ENCODE results near the gene CT55.
"Not testable (repeated sequence)": the region's sequence is repeated elsewhere in the genome, so short reads cannot be mapped to it uniquely, and the experiment has no call there.

Gene CT55, protein sequence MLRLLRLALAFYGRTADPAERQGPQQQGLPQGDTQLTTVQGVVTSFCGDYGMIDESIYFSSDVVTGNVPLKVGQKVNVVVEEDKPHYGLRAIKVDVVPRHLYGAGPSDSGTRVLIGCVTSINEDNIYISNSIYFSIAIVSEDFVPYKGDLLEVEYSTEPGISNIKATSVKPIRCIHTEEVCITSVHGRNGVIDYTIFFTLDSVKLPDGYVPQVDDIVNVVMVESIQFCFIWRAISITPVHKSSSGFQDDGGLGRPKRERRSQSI

DNA sequence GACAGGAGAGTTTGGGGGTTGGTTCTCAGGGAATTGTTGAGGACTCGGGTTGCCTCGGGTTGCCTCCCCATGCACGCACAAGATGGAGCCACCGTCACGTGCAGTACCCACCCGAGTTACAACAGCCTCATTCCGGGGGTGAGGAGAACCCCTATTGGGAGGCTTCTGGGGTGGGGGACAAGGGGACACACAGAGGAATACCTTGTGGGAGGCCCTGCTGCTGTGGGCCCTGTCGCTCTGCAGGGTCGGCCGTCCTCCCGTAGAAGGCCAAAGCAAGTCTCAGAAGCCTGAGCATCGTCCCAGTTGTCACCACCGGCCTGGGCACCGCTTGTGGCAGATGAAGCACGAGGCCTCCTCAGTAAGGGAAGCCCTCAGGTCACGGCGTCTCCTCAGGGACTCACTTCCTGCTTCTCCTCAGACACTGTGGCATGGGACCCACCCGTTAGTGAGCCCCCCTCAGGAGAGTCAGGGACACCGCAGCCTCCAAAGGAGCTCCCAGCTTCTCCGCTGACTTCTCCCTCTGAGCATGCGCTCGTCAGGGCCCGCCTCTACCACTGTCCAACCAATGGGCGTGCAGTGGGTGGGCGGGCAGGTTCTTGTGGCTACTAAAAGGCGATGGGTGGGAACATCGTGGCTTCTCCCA lies at the start of gene CT55:
CT55 (minus strand) TSS at position 522 of the 643 bp plus-strand sequence; CDS start at position 295, 227 bp downstream.
- in situ Hi-C loops (cut with HindIII; ENCODE audit: low sequenced_read_pairs): no loop called here

DNA sequence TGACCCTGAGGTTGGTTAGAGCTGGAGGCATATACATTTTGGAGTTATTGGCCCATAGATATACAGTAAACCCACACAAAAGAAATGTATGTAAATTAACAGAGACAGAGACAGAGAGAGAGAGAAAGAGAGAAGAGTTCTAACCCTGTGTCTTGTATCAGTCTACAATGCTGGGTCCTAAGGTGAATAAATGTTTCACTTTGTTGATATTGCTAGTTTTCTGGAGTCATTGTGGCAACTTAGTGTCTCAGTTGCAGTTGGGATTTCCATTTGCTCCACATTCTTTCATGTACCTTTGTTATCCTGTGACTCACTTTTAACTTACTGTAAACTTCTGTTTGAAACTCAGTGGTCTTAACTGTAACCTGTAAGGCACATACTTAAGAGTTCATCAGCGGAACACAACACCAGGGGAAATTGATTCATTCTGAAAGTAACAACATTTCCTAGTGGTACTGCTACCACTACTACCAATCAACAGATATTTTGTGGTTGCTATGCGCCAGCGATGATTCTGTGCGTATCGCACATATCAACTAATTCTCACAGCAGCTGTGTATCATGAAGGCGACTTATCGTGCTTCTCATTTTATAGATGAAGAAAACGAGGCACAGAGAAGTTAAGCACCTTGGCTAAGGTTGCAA lies 42.1 kb upstream of the CT55 start:
- in situ Hi-C loops (cut with HindIII; ENCODE audit: low sequenced_read_pairs): no loop called here

DNA sequence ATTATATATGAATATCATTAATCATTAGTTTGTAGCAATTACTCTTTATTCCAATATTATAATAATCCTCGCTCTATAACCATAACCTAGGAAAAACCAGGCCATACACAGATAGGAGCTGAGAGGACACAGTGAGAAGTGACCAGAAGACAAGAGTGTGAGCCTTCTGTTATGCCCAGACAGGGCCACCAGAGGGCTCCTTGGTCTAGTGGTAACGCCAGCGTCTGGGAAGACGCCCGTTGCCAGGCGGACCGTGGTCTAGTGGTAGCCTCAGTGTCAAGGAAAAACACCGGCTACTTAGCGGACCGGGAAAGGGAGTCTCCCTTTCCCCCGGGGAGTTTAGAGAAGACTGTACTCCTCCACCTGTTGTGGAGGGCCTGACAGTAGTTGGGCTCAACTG lies 35.2 kb upstream of the CT55 start:
- in situ Hi-C loops (cut with HindIII; ENCODE audit: low sequenced_read_pairs): not testable (repeated sequence)

DNA sequence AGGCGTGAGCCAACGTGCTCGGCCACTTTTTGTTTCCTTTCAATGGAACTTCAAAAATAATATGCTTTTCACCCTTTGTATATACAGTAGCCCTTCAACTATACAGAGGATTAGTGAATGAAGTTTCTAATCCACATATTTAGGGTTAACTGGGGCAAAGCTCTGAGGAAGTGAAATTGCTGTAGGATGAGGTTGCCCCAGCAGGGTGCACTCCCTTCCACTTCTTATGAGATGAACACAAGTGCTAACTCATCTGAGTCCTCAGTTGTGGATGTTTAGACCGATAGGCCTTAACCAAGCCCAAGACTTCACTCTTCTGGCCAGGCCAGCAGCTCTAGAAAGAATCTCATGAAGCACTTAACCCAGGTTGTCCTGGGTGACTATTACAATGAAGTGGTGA lies 29.1 kb upstream of the CT55 start:
- in situ Hi-C loops (cut with HindIII; ENCODE audit: low sequenced_read_pairs): no loop called here

DNA sequence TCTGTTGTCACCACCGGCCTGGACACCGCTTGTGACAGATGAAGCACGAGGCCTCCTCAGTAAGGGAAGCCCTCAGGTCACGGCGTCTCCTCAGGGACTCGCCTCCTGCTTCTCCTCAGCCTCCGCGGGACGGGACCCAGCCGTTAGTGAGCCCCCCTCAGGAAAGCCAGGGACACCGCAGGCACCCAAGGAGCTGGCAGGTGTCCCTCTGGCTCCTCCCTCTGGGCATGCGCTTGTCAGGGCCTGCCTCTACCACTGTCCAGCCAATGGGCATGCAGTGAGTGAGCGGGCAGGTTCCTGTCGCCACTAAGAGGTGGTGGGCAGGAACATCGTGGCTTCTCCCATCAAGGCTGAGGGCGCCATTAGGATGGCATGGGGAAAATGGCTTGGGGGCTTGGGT lies 23.5 kb upstream of the CT55 start:
- in situ Hi-C loops (cut with HindIII; ENCODE audit: low sequenced_read_pairs): no loop called here

DNA sequence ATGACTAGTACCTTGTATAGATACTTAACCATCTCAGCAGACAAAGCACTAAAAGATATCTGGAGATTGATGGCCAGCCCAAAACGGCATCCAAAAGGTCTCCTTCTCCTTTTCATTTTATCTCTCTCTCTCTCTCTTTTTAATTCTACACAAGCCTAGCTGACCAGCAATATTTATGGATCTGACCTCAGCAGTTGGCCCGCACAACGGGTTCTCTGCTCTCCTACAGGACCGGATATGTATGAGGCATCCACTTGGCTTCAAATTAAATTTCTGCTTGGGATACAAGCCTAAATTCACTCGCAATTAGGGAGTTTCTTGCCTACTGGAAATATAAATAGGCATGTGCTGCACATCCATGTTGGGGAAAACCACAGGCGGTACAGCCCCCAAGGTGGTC lies 22.5 kb upstream of the CT55 start:
- in situ Hi-C loops (cut with HindIII; ENCODE audit: low sequenced_read_pairs): no loop called here

DNA sequence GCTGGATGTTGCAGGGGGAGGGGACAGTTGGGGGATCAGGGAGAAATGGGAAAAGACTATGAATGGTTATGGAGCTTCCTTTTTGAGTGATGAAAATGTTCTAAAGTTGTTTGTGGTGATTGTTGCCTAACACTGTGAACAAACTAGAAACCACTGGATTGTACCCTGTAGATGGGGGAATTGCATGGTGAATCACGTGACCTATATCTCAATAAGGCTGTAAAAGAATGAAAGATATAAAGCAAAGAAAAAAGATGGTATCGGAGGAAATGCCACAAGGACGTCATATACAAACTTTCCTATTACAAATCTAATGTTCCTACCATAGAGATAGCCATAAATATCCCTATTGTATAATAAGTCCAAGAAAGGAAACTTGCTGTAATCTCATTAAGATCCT lies 20.6 kb upstream of the CT55 start:
- in situ Hi-C loops (cut with HindIII; ENCODE audit: low sequenced_read_pairs): no loop called here

DNA sequence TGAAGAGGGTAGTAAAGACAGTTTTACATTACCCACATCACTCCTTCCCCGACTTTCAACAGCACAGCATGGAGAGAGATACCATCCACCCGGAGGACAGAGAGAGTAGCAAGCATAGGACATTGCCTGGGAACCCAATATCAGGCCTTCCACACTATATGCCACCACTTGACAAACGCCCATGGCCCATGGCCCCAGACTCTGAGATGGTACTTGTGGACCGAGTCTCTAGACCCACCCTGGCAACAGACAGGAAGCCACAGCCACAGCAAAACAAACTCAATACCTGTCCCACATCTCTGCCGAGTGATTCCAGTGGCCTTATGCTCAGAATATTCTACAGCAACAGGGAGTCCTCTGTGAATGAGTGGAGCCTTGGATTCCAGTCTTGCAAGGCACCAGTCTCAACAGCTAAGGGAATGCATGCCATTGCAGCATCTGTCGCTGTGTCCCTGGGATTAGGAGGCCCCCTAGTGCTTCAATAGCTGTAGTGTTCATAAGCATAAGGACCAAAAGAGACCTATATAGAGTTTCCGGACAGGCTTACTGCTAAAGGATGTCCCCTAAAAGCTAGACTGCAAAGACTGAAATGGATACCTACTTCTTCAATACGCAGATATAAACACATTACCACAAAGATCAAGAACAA lies 14.7 kb upstream of the CT55 start:
- in situ Hi-C loops (cut with HindIII; ENCODE audit: low sequenced_read_pairs): no loop called here

DNA sequence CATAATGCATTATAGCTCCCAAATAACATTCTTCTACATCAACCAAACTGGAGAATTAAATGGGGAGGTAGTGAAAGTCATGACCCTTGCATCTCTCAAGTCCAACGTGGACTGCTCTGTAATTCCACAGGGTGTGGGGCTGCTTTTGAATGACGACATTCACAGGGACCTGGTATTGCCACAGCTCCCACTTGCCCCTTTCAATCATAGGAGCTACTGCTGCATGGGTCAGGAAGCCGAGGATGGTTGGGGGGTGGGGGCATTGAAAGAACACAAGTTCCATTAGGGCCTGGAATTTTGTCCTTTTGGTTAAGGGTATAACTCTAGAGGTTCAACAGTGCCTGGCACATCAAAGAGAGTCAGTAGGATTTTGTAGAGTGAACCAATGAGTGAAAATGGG lies 7.4 kb upstream of the CT55 start:
- in situ Hi-C loops (cut with HindIII; ENCODE audit: low sequenced_read_pairs): no loop called here

DNA sequence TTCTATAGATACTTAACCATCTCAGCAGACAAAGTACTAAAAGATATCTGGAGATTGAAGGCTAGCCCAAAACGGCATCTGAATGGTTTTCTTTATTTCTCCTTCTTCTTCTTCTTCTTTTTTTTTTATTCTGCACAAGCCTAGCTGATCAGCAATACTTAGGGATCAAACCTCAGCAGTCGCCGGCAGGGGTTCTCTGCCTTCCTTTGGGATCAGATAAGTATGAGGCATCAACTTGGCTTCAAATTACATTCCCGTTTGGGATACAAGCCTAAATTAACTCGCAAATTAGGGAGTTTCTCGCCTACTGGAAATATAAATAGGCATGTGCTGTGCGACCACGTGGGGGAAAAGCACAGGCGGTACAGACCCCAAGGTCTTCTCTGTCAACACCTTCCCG lies 730 bp downstream of the CT55 start:
- in situ Hi-C loops (cut with HindIII; ENCODE audit: low sequenced_read_pairs): no loop called here

DNA sequence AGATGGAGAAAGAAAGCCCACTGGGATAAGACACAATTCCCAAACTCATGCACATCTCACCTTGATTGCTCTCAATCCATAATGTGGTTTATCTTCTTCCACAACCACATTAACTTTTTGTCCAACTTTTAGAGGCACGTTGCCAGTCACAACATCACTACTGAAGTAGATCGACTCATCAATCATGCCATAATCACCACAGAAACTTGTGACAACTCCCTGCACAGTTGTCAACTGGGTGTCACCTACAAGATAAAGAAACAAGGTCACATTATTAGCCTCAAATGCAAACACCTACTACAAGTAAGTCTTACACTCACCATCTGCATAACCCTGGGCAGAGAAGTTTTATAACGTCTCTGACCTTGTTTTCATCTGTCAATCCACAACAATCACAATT lies 1.7 kb downstream of the CT55 start:
- in situ Hi-C loops (cut with HindIII; ENCODE audit: low sequenced_read_pairs): not testable (repeated sequence)

DNA sequence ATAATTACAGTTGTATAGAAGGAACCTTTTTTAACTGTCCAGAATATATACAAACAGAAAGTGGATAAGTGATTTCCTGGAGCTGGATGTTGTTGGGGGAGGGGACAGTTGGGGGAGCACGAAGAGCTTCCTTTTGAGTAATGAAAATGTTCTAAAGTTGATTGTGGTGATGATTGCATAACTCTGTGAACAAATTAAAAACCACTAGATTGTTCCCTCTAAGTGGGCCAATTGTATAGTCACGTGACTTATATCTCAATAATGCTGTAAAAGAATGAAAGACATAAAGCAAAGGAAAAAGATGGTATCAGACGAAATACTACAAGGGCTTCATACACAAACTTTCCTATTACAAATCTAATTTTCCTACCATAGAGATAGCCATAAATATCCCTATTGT lies 2.7 kb downstream of the CT55 start:
- in situ Hi-C loops (cut with HindIII; ENCODE audit: low sequenced_read_pairs): no loop called here

DNA sequence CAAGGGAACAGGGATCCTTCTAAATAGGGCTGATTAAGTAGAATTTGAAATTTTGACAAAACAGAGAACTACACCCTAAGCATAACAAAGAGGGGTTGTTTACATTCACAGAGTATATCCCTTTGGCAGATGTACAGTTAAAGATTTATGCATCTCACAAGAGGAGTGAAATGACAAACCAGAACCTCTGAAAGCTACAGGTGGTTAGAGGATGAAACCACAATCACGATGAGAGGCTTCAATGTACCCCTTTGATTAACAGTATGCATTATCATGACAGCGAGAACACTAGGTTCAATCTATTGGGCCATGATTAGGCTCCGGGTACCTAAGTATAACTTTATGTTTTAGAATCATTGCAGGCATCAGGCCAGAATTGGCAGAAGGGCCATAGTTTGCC lies 16.5 kb downstream of the CT55 start:
- in situ Hi-C loops (cut with HindIII; ENCODE audit: low sequenced_read_pairs): not testable (repeated sequence)

DNA sequence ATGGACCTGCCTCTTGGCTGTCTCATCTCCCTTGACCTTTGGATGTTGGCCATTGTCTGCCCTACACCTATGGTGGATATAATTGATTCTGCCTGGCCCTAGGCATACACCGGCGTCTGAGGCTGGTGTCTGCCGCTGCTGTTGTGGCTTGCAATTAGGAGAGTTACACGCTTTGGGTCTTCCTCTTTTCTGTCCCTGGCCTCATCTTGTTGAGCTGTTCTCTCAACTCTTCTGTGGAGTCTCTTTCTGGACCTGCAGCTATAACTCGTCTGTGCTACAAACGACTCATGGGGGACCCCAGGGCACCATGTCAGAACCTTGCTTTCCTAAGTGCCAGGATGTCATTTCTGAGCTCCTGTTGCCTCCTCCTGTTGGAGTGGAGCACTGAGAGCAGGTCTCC lies 45.1 kb downstream of the CT55 start:
- in situ Hi-C loops (cut with HindIII; ENCODE audit: low sequenced_read_pairs): not testable (repeated sequence)

DNA sequence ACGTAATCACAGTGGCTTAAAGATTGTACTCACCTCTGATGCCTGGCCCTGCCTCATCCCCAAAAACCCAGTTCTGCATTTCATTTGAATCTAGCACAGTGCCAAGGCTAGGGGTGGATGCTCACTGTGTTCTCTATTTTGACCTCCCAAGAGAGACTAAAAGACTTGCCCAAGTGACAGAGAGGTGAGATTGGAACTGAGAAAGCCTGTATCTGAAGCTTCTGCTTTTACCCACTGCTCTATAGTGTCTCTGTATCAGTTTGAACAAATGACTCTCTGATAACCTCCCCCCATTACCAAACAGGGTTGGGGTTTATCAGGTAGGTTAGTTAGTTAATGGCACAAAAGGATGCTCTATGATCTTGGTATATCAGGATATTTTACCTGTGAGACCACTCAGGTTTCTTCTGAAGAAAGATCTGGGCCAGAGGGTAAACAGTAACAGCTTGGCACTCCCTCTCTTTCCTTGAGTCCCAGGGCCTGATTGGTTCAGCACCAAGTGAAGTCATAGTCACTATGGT lies 51.1 kb downstream of the CT55 start, which contains the start of gene ETDB:
ETDB (minus strand) TSS at position 471 of the 521 bp plus-strand sequence. CDS start 1,265 bp downstream, outside the sequence.
- in situ Hi-C loops (cut with HindIII; ENCODE audit: low sequenced_read_pairs): not testable (repeated sequence)

DNA sequence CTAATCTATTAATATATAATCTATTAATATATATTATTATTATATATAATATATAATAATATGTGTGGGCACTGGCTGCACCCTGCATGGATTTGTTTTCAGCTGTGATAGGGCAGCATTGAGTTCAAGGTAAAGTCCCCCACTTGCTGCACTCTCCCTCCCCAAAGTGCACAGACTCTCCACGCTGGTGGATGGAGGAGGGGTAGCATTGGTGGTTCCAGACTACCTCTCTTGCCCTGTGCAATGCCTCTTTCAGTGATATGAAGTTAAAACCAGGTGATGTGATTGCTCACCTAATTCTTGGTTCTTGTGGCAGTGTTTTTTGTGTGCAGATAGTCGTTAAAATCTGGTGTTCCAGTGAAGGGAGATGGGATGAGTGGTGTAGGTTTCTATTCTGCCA lies 55.1 kb downstream of the CT55 start:
- in situ Hi-C loops (cut with HindIII; ENCODE audit: low sequenced_read_pairs): not testable (repeated sequence)

DNA sequence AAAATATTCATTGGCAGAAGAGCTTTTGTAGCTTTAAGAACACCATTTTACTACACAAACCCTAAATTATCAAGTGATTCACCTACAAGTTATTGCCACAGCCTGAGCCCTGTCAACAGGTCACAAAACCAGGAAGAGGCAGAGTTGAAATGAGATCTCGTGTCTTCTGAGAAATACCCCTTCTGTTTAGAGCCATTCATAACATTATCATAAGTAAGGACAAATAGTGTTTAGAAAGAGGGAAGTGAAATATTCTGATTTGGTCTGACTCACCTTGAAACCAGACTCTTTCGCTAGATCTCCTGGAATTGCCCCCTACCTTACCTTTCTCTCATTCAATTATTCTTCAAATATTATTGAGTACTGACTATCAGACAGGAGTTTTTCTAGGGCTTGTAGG lies 56.8 kb downstream of the CT55 start:
- in situ Hi-C loops (cut with HindIII; ENCODE audit: low sequenced_read_pairs): no loop called here

DNA sequence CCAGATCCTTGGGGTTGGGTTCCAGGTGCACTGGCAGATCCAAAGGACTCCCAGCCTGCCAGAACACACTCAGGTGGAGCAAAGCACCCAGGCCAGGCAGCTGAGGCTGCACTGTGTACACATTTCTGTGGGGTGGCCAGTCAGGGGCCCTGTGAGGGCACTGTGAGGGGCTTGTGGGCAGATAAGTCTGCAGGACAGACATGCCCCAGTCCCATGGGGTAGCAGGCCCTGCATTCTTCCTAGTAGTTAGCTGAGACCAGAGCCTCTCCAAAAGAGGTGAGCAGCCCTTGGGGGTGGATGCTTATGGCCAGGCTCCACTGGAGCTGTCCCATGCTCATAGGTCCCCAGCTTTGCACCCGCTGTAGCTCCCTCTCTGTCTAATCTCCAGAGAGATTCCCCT lies 58.5 kb downstream of the CT55 start:
- in situ Hi-C loops (cut with HindIII; ENCODE audit: low sequenced_read_pairs): no loop called here

DNA sequence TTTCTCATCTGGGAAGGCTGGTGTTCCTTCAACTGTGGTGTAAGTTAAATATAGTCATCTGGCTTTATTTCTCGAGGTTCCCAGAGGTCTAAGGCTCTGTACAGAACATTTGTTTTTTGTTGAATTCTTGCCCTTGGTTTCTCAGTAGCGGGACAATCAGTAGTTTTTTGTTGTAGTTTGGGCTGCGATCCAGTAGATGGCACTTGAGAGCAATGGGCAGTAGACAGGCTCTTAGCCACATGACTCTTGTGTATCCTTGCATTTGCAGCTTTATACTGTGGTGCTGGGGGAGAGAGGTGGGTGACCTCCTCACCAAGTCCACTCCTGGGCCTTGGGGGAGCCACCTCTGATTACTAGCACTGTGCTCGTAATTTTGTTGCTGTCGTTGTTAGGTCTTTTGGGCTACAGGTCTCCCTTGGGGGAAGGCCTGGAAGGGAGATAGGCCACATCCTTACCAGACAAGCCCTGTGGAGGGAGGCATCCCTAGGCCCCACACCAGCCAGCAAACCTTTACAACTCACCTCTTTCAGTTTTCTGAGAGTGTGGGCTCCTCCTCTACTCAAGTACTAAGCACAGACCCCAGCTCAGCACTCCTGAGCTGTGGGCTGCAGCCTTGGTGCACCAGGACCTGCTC lies 59.0 kb downstream of the CT55 start:
- in situ Hi-C loops (cut with HindIII; ENCODE audit: low sequenced_read_pairs): no loop called here

DNA sequence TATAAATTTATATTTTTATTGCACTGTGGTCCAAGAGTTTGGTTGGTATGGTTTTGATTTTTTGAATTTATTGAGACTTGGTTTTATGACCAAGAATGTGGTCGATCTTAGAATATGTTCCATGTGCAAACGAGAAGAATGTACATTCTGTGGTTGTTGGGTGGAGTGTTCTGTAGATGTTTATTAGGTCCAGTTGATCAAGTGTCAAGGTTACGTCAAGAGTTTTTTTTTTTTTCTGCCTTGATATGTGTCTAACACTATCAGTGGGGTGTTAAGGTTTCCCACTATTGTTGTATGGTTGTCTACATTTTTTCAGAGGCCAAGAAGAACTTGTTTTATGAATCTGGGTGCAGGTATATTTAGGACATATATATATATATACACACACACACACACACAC lies 61.6 kb downstream of the CT55 start:
- in situ Hi-C loops (cut with HindIII; ENCODE audit: low sequenced_read_pairs): no loop called here
